ENCODE results near the gene C2CD2. TPM values are rescaled to one million over a fixed set of nuclear protein-coding genes. Genes with fewer than 3 reads are reported as not detected.

Gene C2CD2
- total RNA-seq, 4 donors from 2014 or later: 39.4 to 79.5 (median 49.4) TPM

DNA sequence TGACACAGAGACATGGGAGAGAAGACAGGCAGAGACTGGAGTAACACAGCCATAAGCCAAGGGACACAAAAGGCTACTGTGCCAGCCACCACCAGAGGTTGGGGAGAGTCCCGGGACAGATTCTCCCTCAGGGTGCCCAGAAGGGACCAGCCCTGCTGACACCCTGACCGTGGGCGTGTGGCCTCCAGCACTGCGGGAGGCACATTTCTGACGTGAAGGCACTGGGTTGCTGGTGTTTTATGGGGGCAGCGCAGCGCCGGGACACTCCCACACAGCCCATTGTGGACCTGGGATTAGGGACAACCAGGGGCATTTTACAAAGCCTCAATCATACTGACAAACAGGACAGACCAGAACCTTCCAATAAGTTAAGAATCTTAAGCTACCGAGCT, 100.9 kb downstream of the C2CD2 start:
- TF ChIP-seq CTCF (IDR thresholded peaks at IDR 0.05) (no peak), POLR2A (IDR thresholded peaks at IDR 0.05) (no peak)
- DNase-seq (ENCODE audit: low spot score in 2 of 2): no peak
- 83 to 88% methylated on average over 7 to 9 of the region's 9 CpGs for WGBS, 2 donors
- no peak overlapping the region for H3K4me3 ChIP-seq (ENCODE audit: low read depth, poor library complexity, severe bottlenecking)
- intact Hi-C loops (cut with DNase I; ENCODE audit: low total_unique reads): no loop called here

GRCh38 chr21:41852151-41852928, 101.5 kb downstream of the C2CD2 start:
- intact Hi-C loops (cut with DNase I; ENCODE audit: low total_unique reads): no loop called here
- no peak overlapping the region for H3K4me3 ChIP-seq (ENCODE audit: low read depth, poor library complexity, severe bottlenecking)
- WGBS, 2 donors: 86 to 94% methylated on average over 21 of the region's 21 CpGs
- no peak for TF ChIP-seq POLR2A (IDR thresholded peaks at IDR 0.05)
- TF ChIP-seq CTCF (IDR thresholded peaks at IDR 0.05): no peak
- DNase-seq (ENCODE audit: low spot score in 2 of 2): no peak

GRCh38 chr21:41851090-41851790, 102.6 kb downstream of the C2CD2 start:
- H3K4me3 ChIP-seq (ENCODE audit: low read depth, poor library complexity, severe bottlenecking): no peak overlapping the region
- TF ChIP-seq CTCF (IDR thresholded peaks at IDR 0.05) (no peak), POLR2A (IDR thresholded peaks at IDR 0.05) (no peak)
- WGBS, 2 donors: 93% methylated on average over 23 of the region's 23 CpGs
- intact Hi-C loops (cut with DNase I; ENCODE audit: low total_unique reads): no loop called here
- DNase-seq (ENCODE audit: low spot score in 2 of 2): no peak

- intact Hi-C loops (cut with DNase I; ENCODE audit: low total_unique reads): no loop called here
- WGBS, 2 donors: 94 to 95% methylated on average over 9 of the region's 9 CpGs
- no peak for DNase-seq (ENCODE audit: low spot score in 2 of 2)
- TF ChIP-seq CTCF (IDR thresholded peaks at IDR 0.05): no peak
- no peak for TF ChIP-seq POLR2A (IDR thresholded peaks at IDR 0.05)
- H3K4me3 ChIP-seq (ENCODE audit: low read depth, poor library complexity, severe bottlenecking): no peak overlapping the region
Observed at GRCh38 chr21:41850085-41850484, 103.7 kb downstream of the C2CD2 start.

DNA sequence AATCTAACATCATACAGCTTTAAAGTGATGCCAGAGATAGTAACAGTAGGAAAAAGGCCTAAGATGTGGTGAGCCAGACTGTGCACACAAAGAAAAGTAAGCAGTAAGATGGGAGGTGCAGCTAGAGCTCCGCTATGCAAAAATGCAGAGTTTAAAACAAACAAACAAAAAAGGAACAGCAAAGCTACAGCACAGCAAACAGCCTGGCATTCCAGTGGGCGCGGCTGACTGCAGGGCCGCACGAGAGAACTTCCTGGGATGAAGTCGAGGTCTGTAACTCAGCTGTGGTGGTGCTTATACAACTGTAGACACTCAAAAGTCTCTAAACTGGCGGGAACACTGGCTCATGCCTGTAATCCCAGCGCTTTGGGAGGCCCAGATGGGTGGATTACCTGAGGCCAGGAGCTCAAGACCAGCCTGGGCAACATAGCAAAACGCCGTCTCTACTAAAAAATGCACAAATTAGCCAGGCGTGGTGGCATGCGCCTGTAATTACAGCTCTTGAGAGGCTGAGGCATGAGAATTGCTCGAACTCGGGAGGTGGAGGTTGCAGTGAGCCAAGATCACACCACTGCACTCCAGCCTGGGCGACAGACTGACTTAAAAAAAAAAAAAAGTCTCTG, 104.7 kb downstream of the C2CD2 start:
- no peak for DNase-seq (ENCODE audit: low spot score in 2 of 2)
- 90 to 95% methylated on average over 15 of the region's 15 CpGs for WGBS, 2 donors
- intact Hi-C loops (cut with DNase I; ENCODE audit: low total_unique reads): no loop called here

More for the DNA sequence above, 104.7 kb downstream of the C2CD2 start:
- TF ChIP-seq POLR2A (IDR thresholded peaks at IDR 0.05) (no peak), CTCF (IDR thresholded peaks at IDR 0.05) (no peak)
- H3K4me3 ChIP-seq (ENCODE audit: low read depth, poor library complexity, severe bottlenecking): no peak overlapping the region
